Osteocyte (in vitro differentiated cells): ENCODE measurements around the gene CENPQ. TPM values are rescaled to one million over a fixed set of nuclear protein-coding genes. Genes with fewer than 3 reads are reported as not detected.
A peak's percentile ranks its signal among the peaks of the same experiment; 100 is the strongest.

Source experiments
- DNase-seq: peaks from one replicate; pipeline ENCODE4 v3.0.0; 2021; ENCODE audit warnings: mixed read lengths; ENCODE audit not compliant: unreplicated experiment; ENCODE audit errors: extremely low spot score
- H3K27ac Mint-ChIP-seq: one replicate; pipeline ENCODE4 v1.8.0; 2021; ENCODE audit warnings: mild to moderate bottlenecking, mixed read lengths; ENCODE audit not compliant: unreplicated experiment
- H3K27me3 Mint-ChIP-seq: one replicate; pipeline ENCODE4 v1.8.0; 2021; ENCODE audit warnings: mixed read lengths; ENCODE audit not compliant: unreplicated experiment
- H3K36me3 Mint-ChIP-seq: one replicate; pipeline ENCODE4 v1.8.0; 2021; ENCODE audit warnings: mixed read lengths; ENCODE audit not compliant: unreplicated experiment
- H3K4me1 Mint-ChIP-seq: one replicate; pipeline ENCODE4 v1.8.0; 2021; ENCODE audit warnings: mixed read lengths; ENCODE audit not compliant: unreplicated experiment
- H3K4me3 Mint-ChIP-seq: one replicate; pipeline ENCODE4 v1.8.0; 2021; ENCODE audit warnings: mild to moderate bottlenecking, moderate library complexity, mixed read lengths; ENCODE audit not compliant: unreplicated experiment
- H3K9me3 Mint-ChIP-seq: one replicate; pipeline ENCODE4 v1.8.0; 2021; ENCODE audit warnings: mixed read lengths; ENCODE audit not compliant: unreplicated experiment
- total RNA-seq: library from RNA; stranded (reverse); gene quantifications from 2 replicates; pipeline ENCODE4 v1.2.1, GENCODE V29; 2021
- TF ChIP-seq, protein P1 (sequence below): fragments of 200-600 bp; sonication (generic); IDR thresholded peaks from 2 replicates; pipeline ENCODE4 v1.5.0; 2021; ENCODE audit warnings: antibody characterized with exemption, mild to moderate bottlenecking, moderate library complexity

Gene CENPQ
- total RNA-seq, 1 donor from 2014 or later = 4.6 TPM

DNA sequence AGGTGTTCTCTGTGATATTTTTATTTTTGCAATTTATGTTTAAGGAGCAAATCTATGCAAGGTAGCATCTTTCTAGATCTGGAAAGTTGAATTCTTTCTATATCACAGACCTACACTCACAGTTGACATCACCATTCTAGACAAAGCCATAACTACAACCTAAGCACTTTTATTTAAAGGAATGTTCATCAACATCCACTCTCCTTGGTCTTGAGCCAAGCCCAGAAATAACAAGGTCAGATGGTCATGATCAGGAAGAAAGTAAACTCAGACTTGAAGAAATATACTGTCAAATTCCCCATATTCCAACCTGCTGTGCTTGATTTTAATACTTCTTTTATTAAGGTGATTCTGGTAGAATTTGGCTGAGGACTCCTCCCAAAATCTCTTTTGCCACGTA, 32.3 kb upstream of the CENPQ start:
- TF ChIP-seq, protein P1, sequence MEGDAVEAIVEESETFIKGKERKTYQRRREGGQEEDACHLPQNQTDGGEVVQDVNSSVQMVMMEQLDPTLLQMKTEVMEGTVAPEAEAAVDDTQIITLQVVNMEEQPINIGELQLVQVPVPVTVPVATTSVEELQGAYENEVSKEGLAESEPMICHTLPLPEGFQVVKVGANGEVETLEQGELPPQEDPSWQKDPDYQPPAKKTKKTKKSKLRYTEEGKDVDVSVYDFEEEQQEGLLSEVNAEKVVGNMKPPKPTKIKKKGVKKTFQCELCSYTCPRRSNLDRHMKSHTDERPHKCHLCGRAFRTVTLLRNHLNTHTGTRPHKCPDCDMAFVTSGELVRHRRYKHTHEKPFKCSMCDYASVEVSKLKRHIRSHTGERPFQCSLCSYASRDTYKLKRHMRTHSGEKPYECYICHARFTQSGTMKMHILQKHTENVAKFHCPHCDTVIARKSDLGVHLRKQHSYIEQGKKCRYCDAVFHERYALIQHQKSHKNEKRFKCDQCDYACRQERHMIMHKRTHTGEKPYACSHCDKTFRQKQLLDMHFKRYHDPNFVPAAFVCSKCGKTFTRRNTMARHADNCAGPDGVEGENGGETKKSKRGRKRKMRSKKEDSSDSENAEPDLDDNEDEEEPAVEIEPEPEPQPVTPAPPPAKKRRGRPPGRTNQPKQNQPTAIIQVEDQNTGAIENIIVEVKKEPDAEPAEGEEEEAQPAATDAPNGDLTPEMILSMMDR = no peak
- no peaks in the 10 kb centered on the region for H3K4me1 Mint-ChIP-seq
- H3K36me3 Mint-ChIP-seq = peaks cover 29% of the 10 kb centered on the region
- no peak overlapping the region for H3K27ac Mint-ChIP-seq
- no peak overlapping the region for H3K4me3 Mint-ChIP-seq
- DNase-seq = no peak
- no peaks in the 10 kb centered on the region for H3K9me3 Mint-ChIP-seq
- H3K27me3 Mint-ChIP-seq = no peaks in the 10 kb centered on the region

DNA sequence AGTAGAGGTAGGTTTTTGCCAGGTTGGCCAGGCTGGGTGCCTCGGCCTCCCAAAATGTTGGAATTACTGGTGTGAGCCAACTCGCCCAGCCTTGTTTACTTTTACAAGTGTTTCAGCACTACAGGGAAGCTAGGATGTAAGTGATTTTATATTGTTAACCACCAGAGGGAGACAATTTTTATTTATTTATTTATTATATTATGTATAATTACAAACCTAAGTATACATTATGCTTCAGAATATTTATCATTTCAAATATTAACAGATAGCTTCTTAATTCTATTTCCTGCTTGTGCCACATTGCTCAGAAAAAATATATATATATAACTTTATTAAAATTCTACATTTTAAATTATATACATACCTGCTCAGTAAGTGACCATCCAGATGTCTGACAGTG, 9.9 kb upstream of the CENPQ start:
- H3K36me3 Mint-ChIP-seq = peaks cover 44% of the 10 kb centered on the region
- no peaks in the 10 kb centered on the region for H3K9me3 Mint-ChIP-seq
- DNase-seq = no peak
- no peak overlapping the region for H3K27ac Mint-ChIP-seq
- no peaks in the 10 kb centered on the region for H3K4me1 Mint-ChIP-seq
- TF ChIP-seq, protein P1 = peak; percentile 60
- no peak overlapping the region for H3K4me3 Mint-ChIP-seq
- no peaks in the 10 kb centered on the region for H3K27me3 Mint-ChIP-seq

GRCh38 chr6:49454787-49455709, 8.1 kb upstream of the CENPQ start:
- DNase-seq = no peak
- Mint-ChIP-seq H3K27me3 (no peaks in the 10 kb centered on the region), H3K4me3 (no peak overlapping the region), H3K27ac (no peak overlapping the region), H3K9me3 (no peaks in the 10 kb centered on the region), H3K36me3 (peaks cover 46% of the 10 kb centered on the region), H3K4me1 (no peaks in the 10 kb centered on the region)
- TF ChIP-seq, protein P1 = no peak

- Mint-ChIP-seq H3K4me3 (no peak overlapping the region), H3K36me3 (peaks cover 30% of the 10 kb centered on the region), H3K27me3 (no peaks in the 10 kb centered on the region), H3K27ac (no peak overlapping the region), H3K4me1 (peaks cover 16% of the 10 kb centered on the region), H3K9me3 (no peaks in the 10 kb centered on the region)
- TF ChIP-seq, protein P1 = no peak
- no peak for DNase-seq
These were observed 5.4 kb upstream of the CENPQ start for GRCh38 chr6:49457771-49458170.

DNA sequence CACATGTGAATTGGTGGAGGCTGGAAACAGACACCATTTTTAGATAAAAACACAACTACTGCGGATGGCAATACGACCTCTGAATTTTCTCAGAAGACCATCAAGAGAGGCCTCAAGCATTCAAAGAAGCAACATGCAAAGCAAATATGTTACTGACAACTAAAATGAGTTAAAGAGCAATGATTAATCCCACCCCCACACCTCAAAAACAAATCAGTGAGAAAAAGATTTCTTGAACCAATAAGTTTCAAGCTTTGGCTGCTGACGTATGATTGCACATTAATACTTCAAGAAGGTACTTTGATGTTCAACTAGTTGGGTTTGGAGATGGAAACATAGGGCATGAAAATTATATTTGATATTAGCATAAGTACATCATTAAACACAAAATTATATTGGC, 1.1 kb upstream of the CENPQ start:
- no peak for DNase-seq
- H3K27ac Mint-ChIP-seq = no peak overlapping the region
- TF ChIP-seq, protein P1 = no peak
- H3K9me3 Mint-ChIP-seq = no peaks in the 10 kb centered on the region
- H3K4me3 Mint-ChIP-seq = peak overlapping the region; percentile 96
- H3K27me3 Mint-ChIP-seq = no peaks in the 10 kb centered on the region
- H3K4me1 Mint-ChIP-seq = peaks cover 27% of the 10 kb centered on the region
- peaks cover 18% of the 10 kb centered on the region for H3K36me3 Mint-ChIP-seq
